ENCODE measurements around the gene SPDYE16.
"Not testable (repeated sequence)": the region's sequence is repeated elsewhere in the genome, so short reads cannot be mapped to it uniquely, and the experiment has no call there.

DNA sequence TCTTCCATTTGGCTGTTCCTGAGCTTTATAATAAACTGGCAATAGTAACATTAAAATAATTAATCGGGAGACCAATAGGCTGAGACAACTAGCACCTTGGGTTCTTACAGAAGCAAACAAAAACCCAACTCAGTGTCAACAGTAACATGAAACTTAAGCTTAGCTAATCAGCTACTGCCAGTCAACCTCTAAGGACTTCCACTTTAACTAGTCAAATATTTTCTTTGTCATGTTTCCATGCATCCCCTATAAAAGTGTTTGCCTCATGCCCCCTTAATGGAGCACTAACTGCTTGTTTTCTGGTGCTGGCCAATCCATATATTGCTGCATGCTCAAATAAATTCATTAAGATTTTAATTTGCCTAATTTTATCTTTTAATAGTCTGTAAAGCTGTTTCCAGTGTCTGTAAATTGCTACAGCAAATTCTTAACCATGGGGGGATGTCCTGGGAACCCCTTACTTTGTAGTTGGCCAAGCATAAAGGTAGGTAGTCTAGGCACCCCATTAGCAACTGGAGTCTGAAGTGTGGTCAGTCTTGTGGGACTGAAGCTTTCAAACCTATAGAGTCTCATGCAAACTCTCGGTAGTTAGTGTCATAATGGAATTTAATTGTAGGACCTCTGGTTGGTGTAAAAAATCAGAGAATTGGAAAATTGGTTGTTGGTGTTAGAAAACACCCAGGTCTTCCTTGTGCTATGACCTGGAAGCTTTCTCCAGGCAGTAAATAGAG, 43.7 kb upstream of the SPDYE16 start:
- TF ChIP-seq POLR2A (IDR thresholded peaks at IDR 0.05) = not testable (repeated sequence)
- TF ChIP-seq, protein P1, sequence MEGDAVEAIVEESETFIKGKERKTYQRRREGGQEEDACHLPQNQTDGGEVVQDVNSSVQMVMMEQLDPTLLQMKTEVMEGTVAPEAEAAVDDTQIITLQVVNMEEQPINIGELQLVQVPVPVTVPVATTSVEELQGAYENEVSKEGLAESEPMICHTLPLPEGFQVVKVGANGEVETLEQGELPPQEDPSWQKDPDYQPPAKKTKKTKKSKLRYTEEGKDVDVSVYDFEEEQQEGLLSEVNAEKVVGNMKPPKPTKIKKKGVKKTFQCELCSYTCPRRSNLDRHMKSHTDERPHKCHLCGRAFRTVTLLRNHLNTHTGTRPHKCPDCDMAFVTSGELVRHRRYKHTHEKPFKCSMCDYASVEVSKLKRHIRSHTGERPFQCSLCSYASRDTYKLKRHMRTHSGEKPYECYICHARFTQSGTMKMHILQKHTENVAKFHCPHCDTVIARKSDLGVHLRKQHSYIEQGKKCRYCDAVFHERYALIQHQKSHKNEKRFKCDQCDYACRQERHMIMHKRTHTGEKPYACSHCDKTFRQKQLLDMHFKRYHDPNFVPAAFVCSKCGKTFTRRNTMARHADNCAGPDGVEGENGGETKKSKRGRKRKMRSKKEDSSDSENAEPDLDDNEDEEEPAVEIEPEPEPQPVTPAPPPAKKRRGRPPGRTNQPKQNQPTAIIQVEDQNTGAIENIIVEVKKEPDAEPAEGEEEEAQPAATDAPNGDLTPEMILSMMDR (IDR thresholded peaks at IDR 0.05) = not testable (repeated sequence)

All from adrenal gland (tissue), 5 donors.